ENCODE results near the gene C19orf81. TPM values are rescaled to one million over a fixed set of nuclear protein-coding genes. Genes with fewer than 3 reads are reported as not detected.

C19orf81 gene
- total RNA-seq, 1 experiment from 2014 or later = not detected

DNA sequence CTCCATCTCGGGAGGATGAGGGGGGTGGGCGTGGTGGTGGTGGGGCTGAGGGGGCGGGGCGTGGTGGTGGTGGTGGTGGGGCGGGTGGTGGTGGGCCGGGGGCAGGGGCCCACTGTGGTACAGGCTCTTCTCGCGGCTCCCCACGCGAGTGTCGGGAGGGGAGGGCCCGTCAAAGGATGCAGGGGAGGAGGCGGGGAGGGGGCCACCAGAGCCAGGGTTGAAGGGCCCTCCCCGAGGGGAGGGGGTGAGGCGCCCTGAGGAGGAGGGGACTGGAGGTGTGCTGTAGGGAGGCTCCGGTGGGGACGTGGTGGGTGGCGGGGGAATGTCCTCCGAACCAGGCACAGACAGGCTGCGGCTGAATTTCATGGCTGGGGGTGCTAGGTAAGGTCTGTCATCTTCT, 19.6 kb downstream of the C19orf81 start:
- Histone ChIP-seq H2AFZ (no peak overlapping the region), H3K36me3 (ENCODE audit: low read depth) (no peaks in the 10 kb centered on the region), H3K9me3 (ENCODE audit: insufficient read depth, low read depth) (no peaks in the 10 kb centered on the region), H3K9me2 (ENCODE audit: insufficient read depth) (no peaks in the 10 kb centered on the region), H3K79me2 (ENCODE audit: low read depth) (no peaks in the 10 kb centered on the region), H3K4me3 (no peak overlapping the region), H3K27me3 (ENCODE audit: insufficient read depth, low read depth) (peaks cover 60% of the 10 kb centered on the region), H3F3A (ENCODE audit: insufficient read depth, low read depth) (no peaks in the 10 kb centered on the region), H3K4me2 (no peak overlapping the region), H3K27ac (no peak overlapping the region), H3K4me1 (replicated peaks; ENCODE audit: insufficient read depth) (no peaks in the 10 kb centered on the region), H4K20me1 (ENCODE audit: insufficient read depth) (no peaks in the 10 kb centered on the region; the same call in 1 of the 2 replicates)
- no TSS peak for BruUV-seq (replicated peaks)
- ChIA-PET CTCF (interaction anchor here (0.6 kb wide), 1 partner anchor 380 kb away, joined by 6 read pairs; no protein-coding TSS in a partner anchor), POLR2A (ENCODE audit: unreplicated experiment) (no interaction called here)
- no peak for TF ChIP-seq EZH2 (IDR thresholded peaks at IDR 0.05; ENCODE audit: low read depth)
- TF ChIP-seq, protein P1, sequence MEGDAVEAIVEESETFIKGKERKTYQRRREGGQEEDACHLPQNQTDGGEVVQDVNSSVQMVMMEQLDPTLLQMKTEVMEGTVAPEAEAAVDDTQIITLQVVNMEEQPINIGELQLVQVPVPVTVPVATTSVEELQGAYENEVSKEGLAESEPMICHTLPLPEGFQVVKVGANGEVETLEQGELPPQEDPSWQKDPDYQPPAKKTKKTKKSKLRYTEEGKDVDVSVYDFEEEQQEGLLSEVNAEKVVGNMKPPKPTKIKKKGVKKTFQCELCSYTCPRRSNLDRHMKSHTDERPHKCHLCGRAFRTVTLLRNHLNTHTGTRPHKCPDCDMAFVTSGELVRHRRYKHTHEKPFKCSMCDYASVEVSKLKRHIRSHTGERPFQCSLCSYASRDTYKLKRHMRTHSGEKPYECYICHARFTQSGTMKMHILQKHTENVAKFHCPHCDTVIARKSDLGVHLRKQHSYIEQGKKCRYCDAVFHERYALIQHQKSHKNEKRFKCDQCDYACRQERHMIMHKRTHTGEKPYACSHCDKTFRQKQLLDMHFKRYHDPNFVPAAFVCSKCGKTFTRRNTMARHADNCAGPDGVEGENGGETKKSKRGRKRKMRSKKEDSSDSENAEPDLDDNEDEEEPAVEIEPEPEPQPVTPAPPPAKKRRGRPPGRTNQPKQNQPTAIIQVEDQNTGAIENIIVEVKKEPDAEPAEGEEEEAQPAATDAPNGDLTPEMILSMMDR (conservative IDR thresholded peaks at IDR 0.05) = no peak
- intact Hi-C loops (cut with micrococcal nuclease; ENCODE audit: unreplicated experiment) = no loop called here
- no peak for DNase-seq

- H3K4me2 ChIP-seq = no peak overlapping the region
- CTCF ChIA-PET = interaction anchor here (0.6 kb wide), 1 partner anchor 381 kb away, joined by 6 read pairs; no protein-coding TSS in a partner anchor
- POLR2A ChIA-PET (ENCODE audit: unreplicated experiment) = interaction anchor here (0.6 kb wide), 1 partner anchor 725 kb away, joined by 4 read pairs; no protein-coding TSS in a partner anchor
Measured at GRCh38 chr19:50669302-50670101, 20.3 kb downstream of the C19orf81 start.

GRCh38 chr19:50670102-50670380, 20.8 kb downstream of the C19orf81 start:
- Histone ChIP-seq H4K20me1 (ENCODE audit: insufficient read depth) (no peaks in the 10 kb centered on the region; the same call in 1 of the 2 replicates), H3F3A (ENCODE audit: insufficient read depth, low read depth) (no peaks in the 10 kb centered on the region), H3K4me1 (replicated peaks; ENCODE audit: insufficient read depth) (no peaks in the 10 kb centered on the region), H3K4me2 (no peak overlapping the region), H3K79me2 (ENCODE audit: low read depth) (no peaks in the 10 kb centered on the region), H3K4me3 (no peak overlapping the region), H3K9me2 (ENCODE audit: insufficient read depth) (no peaks in the 10 kb centered on the region), H3K27me3 (ENCODE audit: insufficient read depth, low read depth) (peaks cover 64% of the 10 kb centered on the region), H3K9me3 (ENCODE audit: insufficient read depth, low read depth) (no peaks in the 10 kb centered on the region), H3K27ac (no peak overlapping the region), H3K36me3 (ENCODE audit: low read depth) (no peaks in the 10 kb centered on the region), H2AFZ (no peak overlapping the region)
- DNase-seq = no peak
- BruUV-seq (replicated peaks) = no TSS peak
- ChIA-PET POLR2A (ENCODE audit: unreplicated experiment) (interaction anchor here (0.6 kb wide), 1 partner anchor 724 kb away, joined by 4 read pairs; no protein-coding TSS in a partner anchor), CTCF (no interaction called here)
- TF ChIP-seq, protein P1 (conservative IDR thresholded peaks at IDR 0.05) = no peak
- no peak for TF ChIP-seq EZH2 (IDR thresholded peaks at IDR 0.05; ENCODE audit: low read depth)
- intact Hi-C loops (cut with micrococcal nuclease; ENCODE audit: unreplicated experiment) = no loop called here

More at GRCh38 chr19:50669302-50670101, 20.3 kb downstream of the C19orf81 start:
- no TSS peak for BruUV-seq (replicated peaks)
- H3K4me3 ChIP-seq = no peak overlapping the region
- no peaks in the 10 kb centered on the region; the same call in 1 of the 2 replicates for H4K20me1 ChIP-seq (ENCODE audit: insufficient read depth)
- H3K4me1 ChIP-seq (replicated peaks; ENCODE audit: insufficient read depth) = no peaks in the 10 kb centered on the region
- peaks cover 64% of the 10 kb centered on the region for H3K27me3 ChIP-seq (ENCODE audit: insufficient read depth, low read depth)
- DNase-seq = no peak
- H3K9me2 ChIP-seq (ENCODE audit: insufficient read depth) = no peaks in the 10 kb centered on the region
- no peaks in the 10 kb centered on the region for H3K36me3 ChIP-seq (ENCODE audit: low read depth)
- no peaks in the 10 kb centered on the region for H3F3A ChIP-seq (ENCODE audit: insufficient read depth, low read depth)
- no peak overlapping the region for H2AFZ ChIP-seq
- no peak for TF ChIP-seq EZH2 (IDR thresholded peaks at IDR 0.05; ENCODE audit: low read depth)
- TF ChIP-seq, protein P1 (conservative IDR thresholded peaks at IDR 0.05) = peak; percentile 92
- intact Hi-C loops (cut with micrococcal nuclease; ENCODE audit: unreplicated experiment) = no loop called here
- no peak overlapping the region for H3K27ac ChIP-seq
- no peaks in the 10 kb centered on the region for H3K9me3 ChIP-seq (ENCODE audit: insufficient read depth, low read depth)
- no peaks in the 10 kb centered on the region for H3K79me2 ChIP-seq (ENCODE audit: low read depth)
